22Rv1 (cell line): ENCODE results near the gene PRKCE.

Source experiments
- CTCF ChIP-seq: fragments of 450-650 bp; IDR thresholded peaks from 2 replicates; pipeline ENCODE4 v1.5.1; 2017; ENCODE audit warnings: mild to moderate bottlenecking
- ZFX ChIP-seq: fragments of 450-650 bp; IDR thresholded peaks from 2 replicates; pipeline ENCODE4 v1.6.1; 2017; ENCODE audit warnings: antibody characterized with exemption, borderline replicate concordance

DNA sequence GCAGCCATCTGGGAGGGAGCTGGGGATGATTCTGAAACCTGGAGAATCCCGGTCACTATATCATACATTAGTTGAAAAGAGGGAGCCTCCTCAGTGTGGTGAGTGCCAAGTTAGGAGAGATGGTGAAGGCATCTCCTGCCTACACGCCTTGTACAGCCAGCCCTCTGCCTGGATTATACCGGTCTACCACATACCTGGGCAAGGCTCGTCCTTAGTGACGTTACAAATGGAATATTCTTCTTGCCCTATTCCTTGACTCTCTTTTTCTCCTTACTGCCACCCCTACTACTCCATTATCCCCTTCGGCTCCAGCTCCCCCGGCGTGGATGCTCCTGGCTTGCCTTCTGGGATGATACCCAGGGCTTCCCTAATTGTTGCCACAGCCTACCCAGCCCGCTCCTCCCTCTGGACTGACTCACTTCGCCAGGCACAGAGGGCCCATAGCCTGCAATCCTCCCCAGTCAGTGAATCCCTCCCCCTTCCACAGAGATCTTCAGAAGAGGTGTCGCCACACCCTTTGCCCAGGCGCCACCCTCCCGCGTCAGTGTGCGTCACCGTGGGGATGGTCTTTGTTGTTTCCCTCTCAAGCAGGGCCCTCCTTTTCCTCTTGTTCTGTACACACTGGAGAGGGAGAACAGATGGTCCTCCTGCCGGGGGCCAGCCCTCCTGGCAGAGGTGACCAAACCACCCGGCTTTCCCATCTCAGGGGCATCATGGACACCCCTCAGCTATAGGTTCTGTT, 530.5 kb downstream of the PRKCE start:
- TF ChIP-seq CTCF (no peak), ZFX (no peak)
